GM12878 (cell line): ENCODE data around the gene PSMD11. TPM values are rescaled to one million over a fixed set of nuclear protein-coding genes. Genes with fewer than 3 reads are reported as not detected.

Source experiments
- BCL11A ChIP-seq: IDR thresholded peaks from 2 replicates; pipeline ENCODE4 v1.6.1; 2011; ENCODE audit warnings: low read depth, low read length
- IRF3 ChIP-seq: fragments of 450-650 bp; IDR thresholded peaks from 2 replicates; pipeline ENCODE4 v1.6.1; 2014; ENCODE audit warnings: mild to moderate bottlenecking
- IRF5 ChIP-seq: fragments of 450-650 bp; IDR thresholded peaks from 2 replicates; pipeline ENCODE4 v1.6.1; 2017; ENCODE audit warnings: borderline replicate concordance
- JUNB ChIP-seq: IDR thresholded peaks from 2 replicates; pipeline ENCODE4 v1.6.1; 2016; ENCODE audit warnings: antibody characterized with exemption, mild to moderate bottlenecking
- LARP7 ChIP-seq: fragments of 450-650 bp; IDR thresholded peaks from 2 replicates; pipeline ENCODE4 v1.6.1; 2017; ENCODE audit warnings: mild to moderate bottlenecking
- MAX ChIP-seq: IDR thresholded peaks from 2 replicates; pipeline ENCODE4 v1.6.1; 2012; ENCODE audit warnings: low read depth, low read length, improper control_type of control experiment
- NFIC ChIP-seq: IDR thresholded peaks from 2 replicates; pipeline ENCODE4 v1.6.1; 2012; ENCODE audit warnings: low read depth, mild to moderate bottlenecking, inconsistent platforms, low read length, moderate library complexity
- NFYB ChIP-seq: IDR thresholded peaks from 2 replicates; pipeline ENCODE4 v1.6.1; 2011; ENCODE audit warnings: low read depth, mild to moderate bottlenecking, low read length, improper control_type of control experiment, moderate library complexity; ENCODE audit not compliant: insufficient read depth
- NKRF ChIP-seq: fragments of 450-650 bp; conservative IDR thresholded peaks from 2 replicates; pipeline ENCODE4 v1.6.1; 2017; ENCODE audit warnings: mild to moderate bottlenecking, moderate library complexity
- RAD51 ChIP-seq: fragments of 450-650 bp; IDR thresholded peaks from 2 replicates; pipeline ENCODE4 v1.6.1; 2016; ENCODE audit warnings: moderate library complexity, mild to moderate bottlenecking, inconsistent platforms
- RFX5 ChIP-seq: IDR thresholded peaks from 2 replicates; pipeline ENCODE4 v1.6.1; 2011; ENCODE audit warnings: low read depth, low read length, improper control_type of control experiment
- SIX5 ChIP-seq: IDR thresholded peaks from 2 replicates; pipeline ENCODE4 v1.6.1; 2011; ENCODE audit warnings: mild to moderate bottlenecking, low read depth, low read length, moderate library complexity; ENCODE audit not compliant: severe bottlenecking
- SP1 ChIP-seq: IDR thresholded peaks from one replicate; pipeline ENCODE4 v1.6.1; 2011; ENCODE audit warnings: low read depth, low read length
- SPI1 ChIP-seq: IDR thresholded peaks from 2 replicates; pipeline ENCODE4 v1.6.1; 2011; ENCODE audit warnings: low read depth, mild to moderate bottlenecking, low read length, moderate library complexity, borderline replicate concordance; ENCODE audit not compliant: insufficient read depth
- SREBF1 ChIP-seq: IDR thresholded peaks from 2 replicates; pipeline ENCODE4 v1.6.1; 2012; ENCODE audit warnings: mild to moderate bottlenecking, low read length
- TARDBP ChIP-seq: IDR thresholded peaks from 2 replicates; pipeline ENCODE4 v1.6.1; 2016; ENCODE audit warnings: borderline replicate concordance
- TCF7 ChIP-seq: IDR thresholded peaks from 2 replicates; pipeline ENCODE4 v1.6.1; 2014; ENCODE audit warnings: antibody characterized with exemption, borderline replicate concordance
- USF1 ChIP-seq: IDR thresholded peaks from 2 replicates; pipeline ENCODE4 v1.6.1; 2011; ENCODE audit warnings: borderline replicate concordance, low read depth, mild to moderate bottlenecking, moderate library complexity, mixed read lengths, low read length; ENCODE audit not compliant: insufficient read depth; ENCODE audit errors: extremely low read length
- ZBED1 ChIP-seq: IDR thresholded peaks from 2 replicates; pipeline ENCODE4 v1.6.1; 2016; ENCODE audit warnings: borderline replicate concordance
- ZNF622 ChIP-seq: fragments of 450-650 bp; IDR thresholded peaks from 2 replicates; pipeline ENCODE4 v1.6.1; 2017; ENCODE audit warnings: mild to moderate bottlenecking, inconsistent platforms
- ZNF687 ChIP-seq: fragments of 450-650 bp; IDR thresholded peaks from 2 replicates; pipeline ENCODE4 v1.6.1; 2017; ENCODE audit warnings: mild to moderate bottlenecking, moderate library complexity
- polyA plus RNA-seq, 11 experiments: library from polyadenylated mRNA; depleted of rRNA in 4 of 11; unstranded in 6 of 11; stranded (reverse) in 5 of 11; fragments of >200 nt; fragmentation: Nextera tagmentation in 4 of 11; fragmentation: Illumina TruSeq in 1 of 11; extraction: Ambion mirVana in 4 of 11; extraction: Trizol in 1 of 11; gene quantifications; 1 replicate in 1 of 11; 2 replicates in 10 of 11; pipeline versions ENCODE4 v1.2.1 to v1.2.3, GENCODE V29; 2011 to 2016; ENCODE audit warnings: inconsistent platforms in 2 of 11, missing spikeins in 2 of 11, low read depth in 1 of 11
- total RNA-seq, 4 experiments: library from RNA; depleted of rRNA in 3 of 4; stranded (reverse); fragments of >200 nt in 3 of 4; fragmentation: Illumina TruSeq in 1 of 4; extraction: Trizol in 1 of 4; gene quantifications; 2 replicates each; pipeline versions ENCODE4 v1.2.1 to v1.2.3, GENCODE V29; 2013 to 2021

Gene PSMD11
- total and polyA plus RNA-seq, 10 of the 15 experiments (the other 5 are each of a cell fraction or from before 2014, with no cell fraction given): 84.1 to 319 (median 120) TPM

- TF ChIP-seq ZNF687: no peak
- TF ChIP-seq USF1: no peak
- no peak for TF ChIP-seq JUNB
- TF ChIP-seq NKRF: peak; percentile 73
- TF ChIP-seq TARDBP: no peak
- peak; percentile 91 for TF ChIP-seq LARP7
- no peak for TF ChIP-seq BCL11A
- TF ChIP-seq SIX5: no peak
- TF ChIP-seq IRF5: no peak
- TF ChIP-seq RAD51: no peak
- TF ChIP-seq SPI1: no peak
- no peak for TF ChIP-seq RFX5
- TF ChIP-seq ZNF622: no peak
- TF ChIP-seq TCF7: no peak
- TF ChIP-seq SREBF1: no peak
- TF ChIP-seq MAX: no peak
- no peak for TF ChIP-seq SP1
- no peak for TF ChIP-seq NFIC
- TF ChIP-seq NFYB: no peak
- no peak for TF ChIP-seq IRF3
- TF ChIP-seq ZBED1: no peak
Observed at GRCh38 chr17:32486701-32487472, 42.6 kb downstream of the PSMD11 start, which contains the start of gene CDK5R1 (continued).
